ENCODE results near the gene EFNA5. TPM values are rescaled to one million over a fixed set of nuclear protein-coding genes. Genes with fewer than 3 reads are reported as not detected.

Gene EFNA5
- total and polyA plus RNA-seq, 2 experiments from 2014 or later: 8.5 to 18.8 TPM

GRCh38 chr5:107597803-107598202 lies 72.9 kb downstream of the EFNA5 start:
- Histone ChIP-seq H3K9me3 (ENCODE audit: low read depth) (no peaks in the 10 kb centered on the region), H3K27ac (no peak overlapping the region), H3K27me3 (no peaks in the 10 kb centered on the region), H3K79me2 (peaks cover 71% of the 10 kb centered on the region), H2AFZ (no peak overlapping the region), H3K36me3 (replicated peaks; ENCODE audit: insufficient read depth, low read depth) (no peaks in the 10 kb centered on the region), H3K9me2 (replicated peaks; ENCODE audit: insufficient read depth) (no peaks in the 10 kb centered on the region), H3K4me1 (ENCODE audit: insufficient read depth) (peaks cover 9% of the 10 kb centered on the region), H3K4me2 (no peak overlapping the region), H4K20me1 (ENCODE audit: insufficient read depth, poor library complexity, severe bottlenecking) (no peaks in the 10 kb centered on the region), H3K4me3 (no peak overlapping the region)
- no peak for DNase-seq (ENCODE audit: low spot score)
- TF ChIP-seq EZH2 (IDR thresholded peaks at IDR 0.05; ENCODE audit: borderline replicate concordance) (no peak), EZH2phosphoT487 (IDR thresholded peaks at IDR 0.05; ENCODE audit: low read depth, severe bottlenecking, unreplicated experiment) (no peak)
- TF ChIP-seq, protein P1, sequence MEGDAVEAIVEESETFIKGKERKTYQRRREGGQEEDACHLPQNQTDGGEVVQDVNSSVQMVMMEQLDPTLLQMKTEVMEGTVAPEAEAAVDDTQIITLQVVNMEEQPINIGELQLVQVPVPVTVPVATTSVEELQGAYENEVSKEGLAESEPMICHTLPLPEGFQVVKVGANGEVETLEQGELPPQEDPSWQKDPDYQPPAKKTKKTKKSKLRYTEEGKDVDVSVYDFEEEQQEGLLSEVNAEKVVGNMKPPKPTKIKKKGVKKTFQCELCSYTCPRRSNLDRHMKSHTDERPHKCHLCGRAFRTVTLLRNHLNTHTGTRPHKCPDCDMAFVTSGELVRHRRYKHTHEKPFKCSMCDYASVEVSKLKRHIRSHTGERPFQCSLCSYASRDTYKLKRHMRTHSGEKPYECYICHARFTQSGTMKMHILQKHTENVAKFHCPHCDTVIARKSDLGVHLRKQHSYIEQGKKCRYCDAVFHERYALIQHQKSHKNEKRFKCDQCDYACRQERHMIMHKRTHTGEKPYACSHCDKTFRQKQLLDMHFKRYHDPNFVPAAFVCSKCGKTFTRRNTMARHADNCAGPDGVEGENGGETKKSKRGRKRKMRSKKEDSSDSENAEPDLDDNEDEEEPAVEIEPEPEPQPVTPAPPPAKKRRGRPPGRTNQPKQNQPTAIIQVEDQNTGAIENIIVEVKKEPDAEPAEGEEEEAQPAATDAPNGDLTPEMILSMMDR (IDR thresholded peaks at IDR 0.05; ENCODE audit: poor library complexity): no peak
- WGBS (ENCODE audit: low lambda C conversion rate, missing lambda C conversion rate): 96% methylated on average over 3 of the region's 3 CpGs

GRCh38 chr5:107597247-107597646 lies 73.5 kb downstream of the EFNA5 start:
- no peaks in the 10 kb centered on the region for H3K9me3 ChIP-seq (ENCODE audit: low read depth)
- TF ChIP-seq EZH2phosphoT487 (IDR thresholded peaks at IDR 0.05; ENCODE audit: low read depth, severe bottlenecking, unreplicated experiment): no peak
- TF ChIP-seq EZH2 (IDR thresholded peaks at IDR 0.05; ENCODE audit: borderline replicate concordance): no peak
- TF ChIP-seq, protein P1 (IDR thresholded peaks at IDR 0.05; ENCODE audit: poor library complexity): no peak
- H3K27ac ChIP-seq: no peak overlapping the region
- no peak overlapping the region for H2AFZ ChIP-seq
- peaks cover 70% of the 10 kb centered on the region for H3K79me2 ChIP-seq
- no peaks in the 10 kb centered on the region for H3K9me2 ChIP-seq (replicated peaks; ENCODE audit: insufficient read depth)
- no peak overlapping the region for H3K4me2 ChIP-seq
- no peak overlapping the region for H3K4me3 ChIP-seq
- DNase-seq (ENCODE audit: low spot score): no peak
- no peaks in the 10 kb centered on the region for H3K36me3 ChIP-seq (replicated peaks; ENCODE audit: insufficient read depth, low read depth)
- WGBS (ENCODE audit: low lambda C conversion rate, missing lambda C conversion rate): 97% methylated on average over 3 of the region's 3 CpGs
- no peaks in the 10 kb centered on the region for H3K27me3 ChIP-seq
- peaks cover 9% of the 10 kb centered on the region for H3K4me1 ChIP-seq (ENCODE audit: insufficient read depth)
- H4K20me1 ChIP-seq (ENCODE audit: insufficient read depth, poor library complexity, severe bottlenecking): no peaks in the 10 kb centered on the region

- H3K27ac ChIP-seq: no peak overlapping the region
- no peak overlapping the region for H3K4me2 ChIP-seq
- DNase-seq (ENCODE audit: low spot score): no peak
- no peaks in the 10 kb centered on the region for H3K36me3 ChIP-seq (replicated peaks; ENCODE audit: insufficient read depth, low read depth)
- H3K9me3 ChIP-seq (ENCODE audit: low read depth): no peaks in the 10 kb centered on the region
- H2AFZ ChIP-seq: no peak overlapping the region
- no peaks in the 10 kb centered on the region for H3K27me3 ChIP-seq
- TF ChIP-seq EZH2 (IDR thresholded peaks at IDR 0.05; ENCODE audit: borderline replicate concordance): no peak
- TF ChIP-seq, protein P1 (IDR thresholded peaks at IDR 0.05; ENCODE audit: poor library complexity): no peak
- H3K79me2 ChIP-seq: peaks cover 85% of the 10 kb centered on the region
- 90% methylated on average over 4 of the region's 4 CpGs for WGBS (ENCODE audit: low lambda C conversion rate, missing lambda C conversion rate)
- no peaks in the 10 kb centered on the region for H3K9me2 ChIP-seq (replicated peaks; ENCODE audit: insufficient read depth)
- H4K20me1 ChIP-seq (ENCODE audit: insufficient read depth, poor library complexity, severe bottlenecking): no peaks in the 10 kb centered on the region
- H3K4me3 ChIP-seq: no peak overlapping the region
- H3K4me1 ChIP-seq (ENCODE audit: insufficient read depth): peaks cover 9% of the 10 kb centered on the region
Observed at GRCh38 chr5:107594253-107595045, 76.3 kb downstream of the EFNA5 start.
